Activated T-cell treated with anti-CD3 and anti-CD28 coated beads for 24 hours (primary cell): ENCODE results near the gene TGFB3.
"Not testable (repeated sequence)": the region's sequence is repeated elsewhere in the genome, so short reads cannot be mapped to it uniquely, and the experiment has no call there.

Source experiments
- DNase-seq: peaks from one replicate; pipeline ENCODE4 v3.0.0-alpha.2; 2020; ENCODE audit warnings: low read depth

The TGFB3 gene

GRCh38 chr14:75981426-75982265 lies at the start of gene TGFB3:
TSS of gene TGFB3 (minus strand) at chr14:75981995. CDS start at chr14:75980893, 1,102 bp downstream.
- peak; percentile 40 for DNase-seq

- no peak for DNase-seq
These were observed 42.6 kb upstream of the TGFB3 start for GRCh38 chr14:76024211-76024907.

- no peak for DNase-seq
These were observed 42.0 kb upstream of the TGFB3 start for GRCh38 chr14:76023757-76024156.

- no peak for DNase-seq
These were observed 41.2 kb upstream of the TGFB3 start for GRCh38 chr14:76022991-76023390.

GRCh38 chr14:76019676-76020075 lies 37.9 kb upstream of the TGFB3 start:
- no peak for DNase-seq

GRCh38 chr14:76015668-76016067 lies 33.9 kb upstream of the TGFB3 start:
- no peak for DNase-seq

- no peak for DNase-seq
These were observed 33.4 kb upstream of the TGFB3 start for GRCh38 chr14:76015191-76015590.

- DNase-seq, result no peak
These were observed 30.6 kb upstream of the TGFB3 start for GRCh38 chr14:76012354-76012753.

GRCh38 chr14:76011930-76012329 lies 30.1 kb upstream of the TGFB3 start:
- DNase-seq, result no peak

- DNase-seq, result not testable (repeated sequence)
These were observed 27.8 kb upstream of the TGFB3 start for GRCh38 chr14:76009627-76010026.

- no peak for DNase-seq
These were observed 26.1 kb upstream of the TGFB3 start for GRCh38 chr14:76007852-76008251.

- DNase-seq, result no peak
These were observed 25.6 kb upstream of the TGFB3 start for GRCh38 chr14:76007379-76007778.

- DNase-seq, result no peak
These were observed 24.5 kb upstream of the TGFB3 start for GRCh38 chr14:76006253-76006652.

- no peak for DNase-seq
These were observed 20.6 kb upstream of the TGFB3 start for GRCh38 chr14:76002383-76002782.

- no peak for DNase-seq
These were observed 17.9 kb upstream of the TGFB3 start for GRCh38 chr14:75999511-76000190.

GRCh38 chr14:75996488-75996887 lies 14.7 kb upstream of the TGFB3 start:
- no peak for DNase-seq

- DNase-seq, result no peak
These were observed 13.7 kb upstream of the TGFB3 start for GRCh38 chr14:75995372-75996041.

- no peak for DNase-seq
These were observed 11.8 kb upstream of the TGFB3 start for GRCh38 chr14:75993567-75994041.

- no peak for DNase-seq
These were observed 10.0 kb upstream of the TGFB3 start for GRCh38 chr14:75991753-75992152.

GRCh38 chr14:75990297-75990696 lies 8.5 kb upstream of the TGFB3 start:
- DNase-seq, result no peak

GRCh38 chr14:75989134-75989533 lies 7.3 kb upstream of the TGFB3 start:
- no peak for DNase-seq
